HEK293 (cell line): ENCODE measurements around the gene CX3CL1.

Source experiments
- CTCF ChIA-PET: fragments of 350-600 bp; formaldehyde crosslinking; extraction: SDS; loops from one replicate; lab custom pipeline; 2021; ENCODE audit warnings: antibody characterized with exemption; lab: Yijun Ruan, JAX
- POLR2A ChIA-PET: fragments of 300-600 bp; formaldehyde crosslinking; extraction: SDS; loops from one replicate; lab custom pipeline; 2020; ENCODE audit warnings: antibody characterized with exemption, inconsistent platforms; lab: Yijun Ruan, JAX
- H3K27ac ChIP-seq: fragments of 200-500 bp; sonication (Bioruptor generic); 2 replicates; pipeline ENCODE4 v1.5.1; 2014; ENCODE audit warnings: low read depth, low read length, control low read depth, inconsistent platforms; ENCODE audit errors: extremely low read depth
- H3K36me3 ChIP-seq, 2 experiments: fragments of 200-500 bp in 1 of 2; sonication (Bioruptor generic) in 1 of 2; 1 replicate in 1 of 2; 2 replicates in 1 of 2; pipeline ENCODE4 v1.5.1; 2014 to 2017; ENCODE audit warnings: inconsistent platforms in 2 of 2, low read length in 2 of 2; ENCODE audit not compliant: control insufficient read depth in 2 of 2, insufficient read depth in 1 of 2
- H3K4me1 ChIP-seq: fragments of 200-500 bp; sonication (Bioruptor generic); 2 replicates; pipeline ENCODE4 v1.5.1; 2014; ENCODE audit warnings: mild to moderate bottlenecking, low read length, inconsistent platforms; ENCODE audit not compliant: control insufficient read depth, insufficient read depth
- H3K4me3 ChIP-seq: 2 replicates; pipeline ENCODE4 v1.5.1; 2011; ENCODE audit warnings: low read depth, mild to moderate bottlenecking, control low read depth, low read length, moderate library complexity
- H3K9me3 ChIP-seq: fragments of 200-500 bp; sonication (Bioruptor generic); 2 replicates; pipeline ENCODE4 v1.5.1; 2014; ENCODE audit warnings: low read depth, low read length, inconsistent platforms; ENCODE audit not compliant: control insufficient read depth, insufficient read depth
- BCL11A ChIP-seq: fragments of 450-650 bp; formaldehyde crosslinking; IDR thresholded peaks from 2 replicates; pipeline ENCODE4 v1.5.1; 2016; ENCODE audit warnings: low read depth, missing biosample characterization, missing genetic modification characterization
- GLI4 ChIP-seq: fragments of 450-650 bp; formaldehyde crosslinking; IDR thresholded peaks from 2 replicates; pipeline ENCODE4 v1.5.1; 2016; ENCODE audit warnings: missing biosample characterization, missing genetic modification characterization
- KLF10 ChIP-seq: fragments of 450-650 bp; IDR thresholded peaks from 2 replicates; pipeline ENCODE4 v1.5.1; 2018; ENCODE audit warnings: missing biosample characterization, mild to moderate bottlenecking, missing genetic modification characterization
- OSR2 ChIP-seq: fragments of 450-650 bp; formaldehyde crosslinking; IDR thresholded peaks from 2 replicates; pipeline ENCODE4 v1.5.1; 2016; ENCODE audit warnings: missing biosample characterization, missing genetic modification characterization
- SP2 ChIP-seq: fragments of 450-650 bp; formaldehyde crosslinking; IDR thresholded peaks from 2 replicates; pipeline ENCODE4 v1.5.1; 2016; ENCODE audit warnings: missing biosample characterization, missing genetic modification characterization
- ZBTB1 ChIP-seq: fragments of 450-650 bp; formaldehyde crosslinking; IDR thresholded peaks from 2 replicates; pipeline ENCODE4 v1.5.1; 2016; ENCODE audit warnings: missing biosample characterization, missing genetic modification characterization
- ZFP37 ChIP-seq: fragments of 450-650 bp; formaldehyde crosslinking; IDR thresholded peaks from 2 replicates; pipeline ENCODE4 v1.5.1; 2016; ENCODE audit warnings: missing biosample characterization, missing genetic modification characterization
- ZNF114 ChIP-seq: fragments of 450-650 bp; formaldehyde crosslinking; IDR thresholded peaks from 2 replicates; pipeline ENCODE4 v1.5.0; 2017; ENCODE audit warnings: missing biosample characterization, missing genetic modification characterization
- ZNF157 ChIP-seq: fragments of 450-650 bp; formaldehyde crosslinking; IDR thresholded peaks from 2 replicates; pipeline ENCODE4 v1.5.1; 2016; ENCODE audit warnings: missing biosample characterization, missing genetic modification characterization
- ZNF184 ChIP-seq: fragments of 450-650 bp; IDR thresholded peaks from 2 replicates; pipeline ENCODE4 v1.5.1; 2018; ENCODE audit warnings: missing biosample characterization, mild to moderate bottlenecking, missing genetic modification characterization
- ZNF214 ChIP-seq: fragments of 450-650 bp; formaldehyde crosslinking; IDR thresholded peaks from 2 replicates; pipeline ENCODE4 v1.5.1; 2017; ENCODE audit warnings: missing biosample characterization, mild to moderate bottlenecking, missing genetic modification characterization, borderline replicate concordance
- ZNF223 ChIP-seq: fragments of 450-650 bp; formaldehyde crosslinking; IDR thresholded peaks from 2 replicates; pipeline ENCODE4 v1.5.1; 2016; ENCODE audit warnings: missing biosample characterization, missing genetic modification characterization
- ZNF239 ChIP-seq: fragments of 450-650 bp; formaldehyde crosslinking; IDR thresholded peaks from 2 replicates; pipeline ENCODE4 v1.5.1; 2016; ENCODE audit warnings: missing biosample characterization, missing genetic modification characterization
- ZNF350 ChIP-seq: fragments of 450-650 bp; formaldehyde crosslinking; IDR thresholded peaks from 2 replicates; pipeline ENCODE4 v1.5.0; 2017; ENCODE audit warnings: missing biosample characterization, mild to moderate bottlenecking, missing genetic modification characterization
- ZNF354C ChIP-seq: fragments of 450-650 bp; formaldehyde crosslinking; IDR thresholded peaks from 2 replicates; pipeline ENCODE4 v1.5.1; 2016; ENCODE audit warnings: missing biosample characterization, missing genetic modification characterization, low read depth, borderline replicate concordance
- ZNF426 ChIP-seq: fragments of 450-650 bp; formaldehyde crosslinking; IDR thresholded peaks from 2 replicates; pipeline ENCODE4 v1.5.1; 2017; ENCODE audit warnings: missing biosample characterization, missing genetic modification characterization, mild to moderate bottlenecking, inconsistent platforms, moderate library complexity
- ZNF473 ChIP-seq: fragments of 450-650 bp; formaldehyde crosslinking; IDR thresholded peaks from 2 replicates; pipeline ENCODE4 v1.5.1; 2017; ENCODE audit warnings: missing biosample characterization, missing genetic modification characterization
- ZNF530 ChIP-seq: fragments of 450-650 bp; formaldehyde crosslinking; IDR thresholded peaks from 2 replicates; pipeline ENCODE4 v1.5.1; 2016; ENCODE audit warnings: low read depth, missing biosample characterization, missing genetic modification characterization
- ZNF544 ChIP-seq: fragments of 450-650 bp; formaldehyde crosslinking; IDR thresholded peaks from 2 replicates; pipeline ENCODE4 v1.5.0; 2017; ENCODE audit warnings: missing biosample characterization, missing genetic modification characterization
- ZNF555 ChIP-seq: fragments of 450-650 bp; formaldehyde crosslinking; conservative IDR thresholded peaks from 2 replicates; pipeline ENCODE4 v1.5.1; 2017; ENCODE audit warnings: missing biosample characterization, mild to moderate bottlenecking, missing genetic modification characterization, inconsistent platforms
- ZNF623 ChIP-seq: fragments of 450-650 bp; formaldehyde crosslinking; IDR thresholded peaks from 2 replicates; pipeline ENCODE4 v1.5.1; 2016; ENCODE audit warnings: missing biosample characterization, missing genetic modification characterization
- ZNF624 ChIP-seq: fragments of 450-650 bp; formaldehyde crosslinking; IDR thresholded peaks from 2 replicates; pipeline ENCODE4 v1.5.1; 2017; ENCODE audit warnings: missing biosample characterization, missing genetic modification characterization
- ZNF768 ChIP-seq: fragments of 450-650 bp; formaldehyde crosslinking; IDR thresholded peaks from 2 replicates; pipeline ENCODE4 v1.5.1; 2018; ENCODE audit warnings: missing biosample characterization, mild to moderate bottlenecking, missing genetic modification characterization
- ZNF776 ChIP-seq: fragments of 450-650 bp; formaldehyde crosslinking; IDR thresholded peaks from 2 replicates; pipeline ENCODE4 v1.5.0; 2017; ENCODE audit warnings: missing biosample characterization, missing genetic modification characterization, borderline replicate concordance
- ZNF777 ChIP-seq: fragments of 450-650 bp; formaldehyde crosslinking; IDR thresholded peaks from 2 replicates; pipeline ENCODE4 v1.5.1; 2017; ENCODE audit warnings: missing biosample characterization, missing genetic modification characterization, borderline replicate concordance
- ZXDB ChIP-seq: fragments of 450-650 bp; formaldehyde crosslinking; IDR thresholded peaks from 2 replicates; pipeline ENCODE4 v1.5.1; 2016; ENCODE audit warnings: missing biosample characterization, missing genetic modification characterization
- TF ChIP-seq, protein P1 (sequence below): fragments of 450-650 bp; formaldehyde crosslinking; IDR thresholded peaks from 2 replicates; pipeline ENCODE4 v1.5.1; 2017; ENCODE audit warnings: missing biosample characterization, mild to moderate bottlenecking, missing genetic modification characterization, moderate library complexity
- TF ChIP-seq, protein P2 (sequence below): fragments of 450-650 bp; formaldehyde crosslinking; IDR thresholded peaks from 2 replicates; pipeline ENCODE4 v1.5.1; 2016; ENCODE audit warnings: missing biosample characterization, missing genetic modification characterization
- TF ChIP-seq, protein P3 (sequence below): fragments of 450-650 bp; formaldehyde crosslinking; IDR thresholded peaks from 2 replicates; pipeline ENCODE4 v1.5.1; 2017; ENCODE audit warnings: missing biosample characterization, missing genetic modification characterization

CX3CL1 gene

DNA sequence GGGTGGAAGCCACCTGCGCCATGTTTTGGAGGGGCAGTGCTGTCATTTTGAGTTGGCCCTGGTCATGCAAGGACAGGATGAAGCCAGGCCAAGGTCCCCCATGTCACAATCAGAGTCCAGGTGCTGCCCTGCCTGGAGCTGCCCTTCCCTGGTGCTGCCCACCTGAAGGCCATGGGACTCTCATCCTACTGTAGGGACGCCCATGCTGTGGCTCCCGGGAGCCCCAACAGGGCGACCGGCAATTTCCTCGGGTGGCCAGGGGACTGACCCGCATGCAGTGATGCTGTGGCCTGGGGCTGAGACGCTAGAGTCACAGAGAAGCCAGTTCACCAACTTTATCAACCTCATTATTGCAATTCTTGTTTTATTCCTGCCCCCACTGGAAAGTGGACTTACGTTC lies 40.3 kb downstream of the CX3CL1 start (continued):
- TF ChIP-seq, protein P1, sequence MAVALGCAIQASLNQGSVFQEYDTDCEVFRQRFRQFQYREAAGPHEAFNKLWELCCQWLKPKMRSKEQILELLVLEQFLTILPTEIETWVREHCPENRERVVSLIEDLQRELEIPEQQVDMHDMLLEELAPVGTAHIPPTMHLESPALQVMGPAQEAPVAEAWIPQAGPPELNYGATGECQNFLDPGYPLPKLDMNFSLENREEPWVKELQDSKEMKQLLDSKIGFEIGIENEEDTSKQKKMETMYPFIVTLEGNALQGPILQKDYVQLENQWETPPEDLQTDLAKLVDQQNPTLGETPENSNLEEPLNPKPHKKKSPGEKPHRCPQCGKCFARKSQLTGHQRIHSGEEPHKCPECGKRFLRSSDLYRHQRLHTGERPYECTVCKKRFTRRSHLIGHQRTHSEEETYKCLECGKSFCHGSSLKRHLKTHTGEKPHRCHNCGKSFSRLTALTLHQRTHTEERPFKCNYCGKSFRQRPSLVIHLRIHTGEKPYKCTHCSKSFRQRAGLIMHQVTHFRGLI (tag by site-specific recombination), result no peak
- TF ChIP-seq ZNF624 (tag by site-specific recombination), result no peak
- no peak for TF ChIP-seq ZNF426 (tag by site-specific recombination)
- no peak for TF ChIP-seq ZNF157
- TF ChIP-seq ZBTB1 (tag by site-specific recombination), result no peak
- TF ChIP-seq, protein P2, sequence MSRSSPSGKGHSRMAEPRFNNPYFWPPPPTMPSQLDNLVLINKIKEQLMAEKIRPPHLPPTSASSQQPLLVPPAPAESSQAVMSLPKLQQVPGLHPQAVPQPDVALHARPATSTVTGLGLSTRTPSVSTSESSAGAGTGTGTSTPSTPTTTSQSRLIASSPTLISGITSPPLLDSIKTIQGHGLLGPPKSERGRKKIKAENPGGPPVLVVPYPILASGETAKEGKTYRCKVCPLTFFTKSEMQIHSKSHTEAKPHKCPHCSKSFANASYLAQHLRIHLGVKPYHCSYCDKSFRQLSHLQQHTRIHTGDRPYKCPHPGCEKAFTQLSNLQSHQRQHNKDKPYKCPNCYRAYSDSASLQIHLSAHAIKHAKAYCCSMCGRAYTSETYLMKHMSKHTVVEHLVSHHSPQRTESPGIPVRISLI (tag by site-specific recombination), result no peak
- no peak for TF ChIP-seq ZXDB (tag by site-specific recombination)

DNA sequence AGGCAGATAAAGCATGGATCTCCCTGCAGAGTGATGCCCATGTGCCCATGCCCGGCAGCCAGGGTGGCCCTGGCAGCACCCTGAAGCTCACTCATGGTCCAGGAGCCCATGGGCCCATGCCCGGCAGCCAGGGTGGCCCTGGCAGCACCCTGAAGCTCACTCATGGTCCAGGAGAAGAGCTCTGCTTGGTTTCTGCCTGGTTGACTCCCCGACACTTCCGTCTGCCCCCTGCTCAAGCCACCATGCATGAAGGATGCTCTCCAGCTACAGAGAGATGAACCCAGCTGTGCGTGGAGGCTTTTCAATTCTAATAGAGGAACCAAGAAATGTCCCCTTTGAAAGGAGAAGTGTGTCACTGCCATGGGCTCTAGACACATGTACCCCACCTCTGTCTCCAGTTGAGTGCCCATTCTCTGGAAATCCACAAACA lies 41.0 kb downstream of the CX3CL1 start:
- ChIA-PET POLR2A (interaction anchor here (1.1 to 1.6 kb wide), 2 partner anchors 34 to 49 kb away, joined by 3 read pairs; partner anchors contain the start of genes CIAPIN1, COQ9 and POLR2C), CTCF (interaction anchor here (1.0 to 3.2 kb wide), 5 partner anchors 9 to 112 kb away, joined by 3 to 23 read pairs (median 6); no protein-coding TSS in a partner anchor)
- Histone ChIP-seq H3K9me3 (no peaks in the 10 kb centered on the region), H3K27ac (no peak overlapping the region), H3K4me1 (no peaks in the 10 kb centered on the region), H3K4me3 (no peak overlapping the region), H3K36me3 (no peaks in the 10 kb centered on the region)
- TF ChIP-seq ZNF544 (tag by site-specific recombination) (no peak), ZBTB1 (tag by site-specific recombination) (no peak), ZFP37 (tag by site-specific recombination) (no peak), ZNF530 (tag by site-specific recombination) (no peak), SP2 (tag by site-specific recombination) (no peak), ZNF184 (tag by site-specific recombination) (no peak), OSR2 (tag by site-specific recombination) (no peak), ZNF777 (tag by site-specific recombination) (no peak), ZNF214 (no peak), ZNF354C (tag by site-specific recombination) (no peak), ZNF768 (tag by site-specific recombination) (no peak), BCL11A (tag by site-specific recombination) (no peak), ZNF776 (tag by site-specific recombination) (no peak)

DNA sequence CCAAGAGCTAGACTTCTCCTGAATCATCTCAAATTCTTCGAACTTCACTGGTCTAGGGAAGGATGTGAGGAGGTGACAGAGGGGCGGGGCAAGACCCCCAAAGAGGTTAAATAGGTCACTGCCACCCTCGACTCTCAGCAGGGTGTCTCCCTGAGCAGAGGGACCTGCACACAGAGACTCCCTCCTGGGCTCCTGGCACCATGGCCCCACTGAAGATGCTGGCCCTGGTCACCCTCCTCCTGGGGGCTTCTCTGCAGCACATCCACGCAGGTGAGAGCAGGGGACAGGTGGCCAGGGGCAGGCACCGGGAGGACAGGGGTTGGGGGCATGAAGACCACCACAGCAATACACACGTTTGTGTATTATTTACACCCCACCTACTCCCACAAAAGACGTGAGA lies 41.4 kb downstream of the CX3CL1 start:
- H3K4me3 ChIP-seq, result no peak overlapping the region
- CTCF ChIA-PET, result interaction anchor here (0.9 to 3.2 kb wide), 4 partner anchors 8 to 115 kb away, joined by 4 to 23 read pairs (median 5); no protein-coding TSS in a partner anchor

More for the DNA sequence above, 41.4 kb downstream of the CX3CL1 start:
- Histone ChIP-seq H3K4me1 (no peaks in the 10 kb centered on the region), H3K9me3 (no peaks in the 10 kb centered on the region), H3K36me3 (no peaks in the 10 kb centered on the region)
- POLR2A ChIA-PET, result interaction anchor here (0.6 to 1.6 kb wide), 4 partner anchors 33 to 176 kb away, joined by 3 read pairs; partner anchors contain the start of genes CIAPIN1, COQ9 and POLR2C
- TF ChIP-seq ZNF223, result no peak
- TF ChIP-seq, protein P2 (tag by site-specific recombination), result no peak
- TF ChIP-seq, protein P3, sequence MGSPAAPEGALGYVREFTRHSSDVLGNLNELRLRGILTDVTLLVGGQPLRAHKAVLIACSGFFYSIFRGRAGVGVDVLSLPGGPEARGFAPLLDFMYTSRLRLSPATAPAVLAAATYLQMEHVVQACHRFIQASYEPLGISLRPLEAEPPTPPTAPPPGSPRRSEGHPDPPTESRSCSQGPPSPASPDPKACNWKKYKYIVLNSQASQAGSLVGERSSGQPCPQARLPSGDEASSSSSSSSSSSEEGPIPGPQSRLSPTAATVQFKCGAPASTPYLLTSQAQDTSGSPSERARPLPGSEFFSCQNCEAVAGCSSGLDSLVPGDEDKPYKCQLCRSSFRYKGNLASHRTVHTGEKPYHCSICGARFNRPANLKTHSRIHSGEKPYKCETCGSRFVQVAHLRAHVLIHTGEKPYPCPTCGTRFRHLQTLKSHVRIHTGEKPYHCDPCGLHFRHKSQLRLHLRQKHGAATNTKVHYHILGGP (tag by site-specific recombination), result no peak
- no peak for TF ChIP-seq ZFP37 (tag by site-specific recombination)
- TF ChIP-seq KLF10 (tag by site-specific recombination), result no peak
- TF ChIP-seq GLI4 (tag by site-specific recombination), result no peak
- TF ChIP-seq ZNF239, result no peak
- TF ChIP-seq ZNF544 (tag by site-specific recombination), result no peak
- no peak for TF ChIP-seq ZNF623
- no peak for TF ChIP-seq ZNF473
- TF ChIP-seq ZNF114 (tag by site-specific recombination), result no peak
- TF ChIP-seq ZNF350 (tag by site-specific recombination), result no peak
- TF ChIP-seq ZNF555 (tag by site-specific recombination), result no peak
- TF ChIP-seq, all 188 proteins: peak for 0
- no peak overlapping the region for H3K27ac ChIP-seq
